Activated T-helper 2 cell treated with anti-CD3 and anti-CD28 coated beads, Interferon-gamma antibody, Interleukin-2, Interleukin-4, amounts not matched to agents 10 μg/mL and 5 μg/mL and 100 μg/mL, durations not matched to agents 14 hours and 24 hours and 36 hours (primary cell): Measurements from ENCODE around the gene RPSA. TPM values are rescaled to one million over a fixed set of nuclear protein-coding genes. Genes with fewer than 3 reads are reported as not detected.

ENCODE experiments used
- DNase-seq: peaks from one replicate; pipeline ENCODE4 v3.0.0; 2021; ENCODE audit warnings: low spot score
- H3K27ac Mint-ChIP-seq: one replicate; pipeline ENCODE4 v1.8.0; 2021; ENCODE audit warnings: mixed read lengths
- H3K27me3 Mint-ChIP-seq: one replicate; pipeline ENCODE4 v1.8.0; 2021; ENCODE audit warnings: low read depth, mixed read lengths
- H3K36me3 Mint-ChIP-seq: one replicate; pipeline ENCODE4 v1.8.0; 2021; ENCODE audit warnings: low read depth, mixed read lengths
- H3K4me1 Mint-ChIP-seq: one replicate; pipeline ENCODE4 v1.8.0; 2021; ENCODE audit warnings: low read depth, mixed read lengths
- H3K4me3 Mint-ChIP-seq: one replicate; pipeline ENCODE4 v1.8.0; 2021; ENCODE audit warnings: low read depth, mild to moderate bottlenecking, moderate library complexity, mixed read lengths
- H3K9me3 Mint-ChIP-seq: one replicate; pipeline ENCODE4 v1.8.0; 2021; ENCODE audit warnings: mixed read lengths
- intact Hi-C: fragments of 100-400 bp; cut with micrococcal nuclease; formaldehyde crosslinking; loops from one replicate; pipeline ENCODE4 v1.15.1; 2023
- total RNA-seq: library from RNA; stranded (reverse); gene quantifications from 2 replicates; pipeline ENCODE4 v1.2.3, GENCODE V29; 2022

Gene RPSA
- total RNA-seq, 1 donor from 2014 or later = 2,053 TPM

DNA sequence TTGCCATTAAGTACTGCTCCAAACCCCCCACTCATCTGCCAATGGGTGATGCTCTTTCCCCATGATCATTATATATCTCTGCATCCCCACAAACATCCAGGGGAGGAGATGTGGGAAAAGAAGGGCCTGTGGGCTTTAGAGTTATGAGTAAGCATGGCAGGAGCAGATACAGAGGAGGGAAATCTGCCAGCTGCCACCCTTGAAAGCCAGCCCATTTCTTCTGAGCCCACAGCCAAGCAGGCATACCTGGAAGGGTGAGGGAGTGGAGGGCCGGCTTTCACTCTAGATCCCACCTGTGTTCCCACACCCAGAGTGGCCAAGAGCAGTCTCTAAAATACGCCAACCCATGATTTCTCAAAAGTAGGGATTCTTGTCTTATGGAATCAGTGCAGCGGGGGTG, 25.1 kb upstream of the RPSA start:
- intact Hi-C loops = loop anchor here (5.0 to 10.0 kb wide), 2 partner anchors 199 to 327 kb away; partner anchors contain the start of genes SCN11A and WDR48
- DNase-seq = no peak
- Mint-ChIP-seq H3K4me1 (peaks cover 30% of the 10 kb centered on the region), H3K4me3 (peak overlapping the region; percentile 41), H3K9me3 (no peaks in the 10 kb centered on the region), H3K27ac (peak overlapping the region; percentile 34), H3K27me3 (no peaks in the 10 kb centered on the region), H3K36me3 (peaks cover 16% of the 10 kb centered on the region)

DNA sequence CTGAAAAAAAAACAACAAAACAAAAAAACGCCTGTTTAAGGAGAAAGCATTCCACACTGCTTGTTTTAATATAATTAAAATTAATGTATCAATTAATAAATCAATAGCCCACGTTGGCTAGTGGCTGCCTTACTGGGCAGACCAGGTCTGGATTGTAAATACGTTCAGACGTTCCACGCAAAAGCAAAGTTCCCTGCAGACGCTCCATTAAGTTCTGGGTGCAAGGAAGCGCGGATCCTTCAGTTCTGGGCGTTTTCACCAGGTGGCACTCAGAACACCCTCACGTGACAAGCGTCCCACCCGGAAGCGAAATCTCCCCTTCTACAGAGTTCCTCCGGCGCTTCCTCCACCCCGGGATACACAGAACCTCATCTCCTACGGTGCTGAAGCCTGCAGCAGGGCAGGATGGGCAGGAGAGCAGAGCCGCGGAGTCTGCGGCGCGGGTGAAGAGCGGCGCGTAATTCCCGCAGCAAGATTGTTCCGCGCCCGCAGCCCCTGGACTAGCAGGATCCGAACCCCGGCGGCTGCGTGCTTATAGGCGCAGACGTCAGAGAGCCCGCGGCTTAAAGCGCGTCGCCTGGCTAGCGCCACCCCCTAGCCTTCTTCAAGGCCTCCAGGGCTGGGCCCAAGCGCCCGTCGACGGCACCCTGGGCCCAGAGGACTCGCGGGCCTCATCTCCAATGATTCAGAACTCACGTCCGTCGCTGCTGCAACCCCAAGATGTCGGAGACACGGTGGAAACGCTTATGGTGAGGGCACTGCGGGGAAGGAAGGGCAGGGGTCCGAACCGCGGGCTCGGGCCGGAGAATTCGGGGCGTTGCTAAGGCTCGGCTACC, 23.3 kb upstream of the RPSA start, which contains the start of gene SLC25A38:
Gene SLC25A38, plus strand, starts transcription at position 326 of the 836 bp plus-strand sequence. Its CDS starts 355 bp downstream, at position 681.
- H3K36me3 Mint-ChIP-seq = peaks cover 17% of the 10 kb centered on the region
- peak within 1 kb of the TSS; percentile 99 for H3K27ac Mint-ChIP-seq
- peak within 1 kb of the TSS; percentile 98 for H3K4me3 Mint-ChIP-seq
- no peaks in the 10 kb centered on the region for H3K9me3 Mint-ChIP-seq
- H3K27me3 Mint-ChIP-seq = no peaks in the 10 kb centered on the region
- H3K4me1 Mint-ChIP-seq = peaks cover 34% of the 10 kb centered on the region
- intact Hi-C loops = loop anchor here (1.0 to 10.0 kb wide), 5 partner anchors 22 to 328 kb away; partner anchors contain the start of genes RPSA, SCN11A and WDR48
- peak; percentile 79 for DNase-seq

DNA sequence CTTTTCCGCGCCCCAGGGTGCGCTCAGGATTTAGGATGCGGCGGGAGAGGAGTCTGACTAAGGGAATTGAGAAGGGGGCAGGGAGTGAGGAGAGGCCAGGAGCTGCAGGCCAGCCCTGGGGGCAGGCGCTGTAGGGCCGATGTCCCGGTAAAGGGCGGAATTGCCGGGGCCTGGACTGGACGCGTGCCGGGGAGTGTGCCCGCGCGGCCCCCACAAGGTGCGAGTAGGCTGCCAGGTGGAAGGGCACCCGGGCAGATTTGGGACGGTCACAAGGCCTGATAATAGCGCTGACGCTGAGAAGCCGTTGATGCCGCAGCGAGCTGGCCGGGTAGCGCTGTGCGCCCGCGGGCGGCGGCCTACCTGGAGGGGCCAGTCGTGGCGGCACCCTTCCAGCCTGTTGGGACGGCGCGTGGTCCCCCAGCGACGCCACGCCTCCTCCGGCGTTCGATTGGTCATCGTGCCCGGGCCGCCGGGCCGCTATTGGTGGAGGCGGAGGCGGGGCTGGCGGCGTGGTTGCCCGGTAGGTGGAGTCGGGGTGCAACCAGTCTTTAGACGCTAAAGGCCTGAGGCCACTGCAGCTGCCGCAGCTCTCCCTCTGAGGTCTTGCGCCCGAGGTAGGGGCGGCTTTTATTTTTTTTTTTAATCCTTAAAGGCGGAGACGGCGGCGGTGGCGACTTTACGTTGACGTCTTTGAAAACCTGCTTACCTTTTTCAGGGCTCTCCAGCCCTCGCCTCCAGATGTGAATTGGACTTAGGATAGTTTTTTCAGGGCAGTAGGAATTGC, 22.4 kb upstream of the RPSA start:
- peak; percentile 96 for DNase-seq
- Mint-ChIP-seq H3K36me3 (peaks cover 22% of the 10 kb centered on the region), H3K4me1 (peaks cover 42% of the 10 kb centered on the region), H3K27ac (peak overlapping the region; percentile 99), H3K9me3 (no peaks in the 10 kb centered on the region), H3K4me3 (peak overlapping the region; percentile 98), H3K27me3 (no peaks in the 10 kb centered on the region)
- intact Hi-C loops = loop anchor here (1.0 to 10.0 kb wide), 5 partner anchors 22 to 329 kb away; partner anchors contain the start of genes RPSA, SCN11A and WDR48

DNA sequence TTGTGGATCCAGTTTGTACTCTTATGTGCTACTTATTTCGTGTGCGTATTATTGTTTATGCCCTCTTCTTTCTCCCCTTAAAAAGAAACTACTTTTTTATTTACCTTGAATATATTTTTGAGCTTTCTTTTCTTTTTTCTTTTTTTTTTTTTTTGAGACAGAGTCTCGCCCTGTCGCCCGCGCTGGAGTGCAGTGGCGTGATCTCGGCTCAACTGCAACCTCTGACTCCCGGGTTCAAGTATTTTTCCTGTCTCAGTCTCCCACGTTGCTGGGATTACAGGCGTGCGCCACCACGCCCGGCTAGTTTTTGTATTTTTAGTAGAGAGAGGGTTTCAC, 21.9 kb upstream of the RPSA start:
- no peak for DNase-seq
- no peaks in the 10 kb centered on the region for H3K27me3 Mint-ChIP-seq
- peak overlapping the region; percentile 19 for H3K27ac Mint-ChIP-seq
- H3K4me3 Mint-ChIP-seq = peak overlapping the region; percentile 98
- intact Hi-C loops = loop anchor here (5.0 to 10.0 kb wide), 2 partner anchors 202 to 330 kb away; partner anchors contain the start of genes SCN11A and WDR48
- H3K9me3 Mint-ChIP-seq = no peaks in the 10 kb centered on the region
- H3K4me1 Mint-ChIP-seq = peaks cover 47% of the 10 kb centered on the region
- peaks cover 27% of the 10 kb centered on the region for H3K36me3 Mint-ChIP-seq

DNA sequence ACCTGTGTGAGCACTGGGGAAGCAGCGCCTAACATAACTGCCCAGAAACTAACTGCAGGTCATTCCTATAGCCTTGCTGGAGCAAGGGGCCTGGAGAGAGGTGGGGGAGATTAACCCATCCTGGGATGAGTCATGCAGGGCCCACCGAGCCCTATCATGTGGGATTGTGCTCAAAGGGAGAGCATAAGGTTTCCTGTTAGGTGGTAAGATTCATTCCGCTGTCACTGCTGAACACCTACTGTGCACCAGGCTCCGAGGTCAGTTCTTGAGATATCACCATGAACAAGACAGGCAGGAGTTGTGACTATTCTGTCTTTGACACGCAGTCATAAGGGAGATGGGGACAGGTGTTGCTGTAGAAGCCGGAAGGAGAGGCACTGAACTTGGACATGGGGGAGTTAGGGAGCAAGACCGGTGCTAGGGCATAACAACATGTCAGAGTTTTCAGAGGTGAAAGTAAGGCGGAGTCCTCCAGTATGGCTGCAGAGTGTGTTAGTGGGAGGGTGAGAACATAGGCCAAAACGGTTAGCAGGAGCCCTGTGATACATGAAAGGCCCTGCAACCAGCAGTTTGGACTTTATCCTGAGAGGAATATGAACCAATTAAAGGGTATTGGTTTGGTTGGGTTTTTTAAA, 20.9 kb upstream of the RPSA start:
- Mint-ChIP-seq H3K27me3 (no peaks in the 10 kb centered on the region), H3K27ac (no peak overlapping the region), H3K9me3 (no peaks in the 10 kb centered on the region), H3K4me3 (peak overlapping the region; percentile 98), H3K4me1 (peaks cover 51% of the 10 kb centered on the region), H3K36me3 (peaks cover 34% of the 10 kb centered on the region)
- intact Hi-C loops = loop anchor here (10.0 kb wide), 1 partner anchor 331 kb away; the partner anchor contains the start of genes SCN11A and WDR48
- no peak for DNase-seq

DNA sequence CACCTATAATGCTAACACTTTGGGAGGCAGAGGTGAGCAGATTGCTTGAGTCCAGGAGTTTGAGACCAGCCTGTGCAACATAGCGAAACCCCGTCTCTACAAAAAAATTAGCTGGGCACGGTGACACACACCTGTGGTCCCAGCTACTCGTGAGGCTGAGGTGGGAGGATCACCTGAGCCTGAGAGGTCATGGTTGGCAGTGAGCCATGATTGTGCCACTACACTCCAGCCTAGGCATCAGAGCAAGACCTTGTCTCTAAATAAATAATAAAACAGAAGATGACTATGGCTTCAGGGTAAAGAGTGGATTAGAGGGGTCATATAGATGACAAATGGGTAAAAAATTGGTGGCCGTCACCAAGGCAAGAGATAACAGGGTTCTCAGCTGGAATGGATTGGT, 20.2 kb upstream of the RPSA start:
- no peak overlapping the region for H3K4me3 Mint-ChIP-seq
- peaks cover 42% of the 10 kb centered on the region for H3K36me3 Mint-ChIP-seq
- intact Hi-C loops = loop anchor here (10.0 kb wide), 1 partner anchor 332 kb away; the partner anchor contains the start of genes SCN11A and WDR48
- H3K27me3 Mint-ChIP-seq = no peaks in the 10 kb centered on the region
- H3K27ac Mint-ChIP-seq = peak overlapping the region; percentile 8
- no peaks in the 10 kb centered on the region for H3K9me3 Mint-ChIP-seq
- H3K4me1 Mint-ChIP-seq = peaks cover 51% of the 10 kb centered on the region
- DNase-seq = no peak

DNA sequence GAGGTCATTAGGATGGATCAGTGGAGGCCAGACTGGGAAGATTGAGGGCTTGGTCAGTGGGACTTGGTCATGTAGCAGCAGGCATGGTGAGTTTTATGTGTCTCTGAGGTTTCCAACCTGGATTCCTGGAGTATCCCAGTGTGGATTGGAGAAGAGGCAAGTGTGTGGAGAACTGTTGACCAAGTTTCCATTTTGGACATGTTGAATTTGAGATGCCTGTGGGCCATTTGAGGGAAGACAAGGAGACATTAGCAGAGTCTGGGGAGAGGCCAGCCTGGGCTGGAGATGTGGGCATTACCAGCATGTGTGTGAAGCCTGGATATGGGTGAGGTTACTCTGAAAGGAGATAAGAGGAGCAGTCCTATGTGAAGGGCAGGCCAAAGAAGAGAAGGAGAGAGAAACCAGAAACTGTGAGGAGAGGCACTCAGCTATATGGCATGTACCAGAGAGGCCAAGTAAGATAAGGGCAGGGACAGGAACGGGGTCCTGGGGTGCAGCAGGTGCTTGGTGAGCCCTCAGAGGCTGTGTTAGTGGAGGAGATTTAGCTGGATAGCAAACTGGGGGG, 19.0 kb upstream of the RPSA start:
- Mint-ChIP-seq H3K9me3 (no peaks in the 10 kb centered on the region), H3K4me1 (peaks cover 48% of the 10 kb centered on the region), H3K27ac (peak overlapping the region; percentile 10), H3K36me3 (peaks cover 52% of the 10 kb centered on the region), H3K4me3 (no peak overlapping the region), H3K27me3 (no peaks in the 10 kb centered on the region)
- no peak for DNase-seq
- intact Hi-C loops = loop anchor here (10.0 kb wide), 1 partner anchor 333 kb away; the partner anchor contains the start of genes SCN11A and WDR48

DNA sequence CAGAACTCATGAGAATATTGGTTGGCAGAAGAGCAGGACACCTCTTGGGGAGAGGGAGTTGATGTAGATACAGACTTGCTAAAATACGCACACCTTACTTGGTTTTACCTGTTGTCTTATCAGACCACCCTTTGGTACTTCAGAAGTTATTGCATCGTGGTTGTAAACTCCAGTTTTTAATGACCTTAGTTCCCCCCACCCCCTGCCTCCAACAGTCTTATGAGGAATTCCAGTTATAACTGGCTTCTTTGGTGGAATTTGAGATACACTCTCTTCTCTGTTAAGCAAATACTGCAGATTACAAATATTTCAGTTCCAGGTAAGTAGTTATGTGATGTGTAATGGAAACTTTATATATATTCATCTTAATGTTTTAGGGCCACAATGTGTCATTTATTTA, 18.4 kb upstream of the RPSA start:
- H3K27me3 Mint-ChIP-seq = no peaks in the 10 kb centered on the region
- H3K4me1 Mint-ChIP-seq = peaks cover 48% of the 10 kb centered on the region
- no peak for DNase-seq
- H3K4me3 Mint-ChIP-seq = no peak overlapping the region
- no peaks in the 10 kb centered on the region for H3K9me3 Mint-ChIP-seq
- peak overlapping the region; percentile 10 for H3K27ac Mint-ChIP-seq
- peaks cover 59% of the 10 kb centered on the region for H3K36me3 Mint-ChIP-seq
- intact Hi-C loops = loop anchor here (10.0 kb wide), 1 partner anchor 333 kb away; the partner anchor contains the start of genes SCN11A and WDR48

DNA sequence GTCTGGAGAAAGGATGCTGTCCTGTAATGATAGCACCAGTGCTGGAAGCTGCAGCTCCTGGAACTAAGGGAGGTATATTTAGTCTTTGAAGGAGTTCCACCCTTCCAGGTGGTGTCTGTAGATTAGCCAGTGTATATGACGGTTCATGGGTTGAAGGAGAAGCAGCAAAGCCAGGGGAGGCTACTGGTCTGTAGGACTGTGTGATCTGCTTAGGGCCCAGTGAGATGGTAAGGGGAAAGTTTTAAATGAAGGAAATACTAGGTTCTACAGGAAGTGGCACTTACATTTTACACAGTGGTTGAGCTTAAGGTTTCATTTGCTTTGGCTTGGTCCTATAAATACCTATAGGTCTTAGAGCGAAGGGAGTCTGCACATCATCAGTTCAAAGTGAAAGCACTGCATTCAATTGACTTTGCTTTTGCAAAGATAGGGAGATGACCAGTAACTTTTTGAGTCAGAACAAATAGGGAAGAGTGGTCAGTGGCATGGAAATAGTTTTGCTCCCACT, 17.7 kb upstream of the RPSA start:
- intact Hi-C loops = loop anchor here (10.0 kb wide), 1 partner anchor 334 kb away; the partner anchor contains the start of genes SCN11A and WDR48

DNA sequence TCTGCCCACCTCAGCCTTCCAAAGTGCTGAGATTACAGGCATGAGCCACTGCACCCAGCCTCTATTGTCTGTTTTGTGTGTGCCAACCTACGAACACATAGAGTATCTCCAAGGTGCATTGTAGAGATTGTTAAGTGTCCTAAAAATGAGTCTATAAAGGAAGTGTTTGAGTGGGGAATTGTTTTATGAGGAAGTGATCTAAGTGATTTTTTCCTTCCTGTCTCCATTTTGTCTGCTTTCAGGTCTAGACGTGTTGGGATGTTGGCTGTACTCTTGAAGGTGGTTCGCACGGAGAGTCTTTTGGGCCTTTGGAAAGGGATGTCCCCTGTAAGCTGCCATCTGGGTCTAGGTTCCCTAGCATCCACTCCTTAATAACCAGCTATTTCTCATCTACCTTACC, 16.3 kb upstream of the RPSA start:
- no peak for DNase-seq
- Mint-ChIP-seq H3K4me3 (no peak overlapping the region), H3K27ac (peak overlapping the region; percentile 21), H3K4me1 (peaks cover 43% of the 10 kb centered on the region), H3K36me3 (peaks cover 74% of the 10 kb centered on the region), H3K27me3 (no peaks in the 10 kb centered on the region), H3K9me3 (no peaks in the 10 kb centered on the region)
- intact Hi-C loops = no loop called here

More for the DNA sequence above, 17.7 kb upstream of the RPSA start:
- no peak for DNase-seq
- Mint-ChIP-seq H3K9me3 (no peaks in the 10 kb centered on the region), H3K36me3 (peaks cover 65% of the 10 kb centered on the region), H3K27me3 (no peaks in the 10 kb centered on the region), H3K27ac (peak overlapping the region; percentile 86), H3K4me1 (peaks cover 48% of the 10 kb centered on the region), H3K4me3 (peak overlapping the region; percentile 48)

DNA sequence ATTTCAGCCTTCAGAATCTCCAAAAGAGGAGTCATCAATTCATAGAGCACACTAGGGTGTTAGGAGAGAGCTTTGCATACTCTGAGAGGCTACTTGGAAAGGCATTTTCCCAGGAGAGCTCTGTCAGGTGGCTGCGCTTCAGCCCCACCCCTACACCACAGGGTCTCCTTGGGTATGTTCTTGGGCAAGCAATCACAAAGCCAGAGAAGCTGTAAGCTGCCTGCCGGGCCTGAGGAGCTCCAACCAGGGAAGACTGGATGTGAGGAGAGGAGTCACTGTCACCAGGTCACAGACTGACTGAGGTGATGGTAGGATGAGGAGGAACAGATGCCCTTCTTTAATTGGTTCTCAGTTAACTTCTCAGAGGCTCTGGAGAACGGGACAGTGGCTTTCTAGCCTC, 9.8 kb upstream of the RPSA start:
- H3K27ac Mint-ChIP-seq = no peak overlapping the region
- no peak for DNase-seq
- no peak overlapping the region for H3K4me3 Mint-ChIP-seq
- H3K9me3 Mint-ChIP-seq = no peaks in the 10 kb centered on the region
- H3K27me3 Mint-ChIP-seq = no peaks in the 10 kb centered on the region
- intact Hi-C loops = no loop called here
- H3K36me3 Mint-ChIP-seq = peaks cover 90% of the 10 kb centered on the region
- peaks cover 3% of the 10 kb centered on the region for H3K4me1 Mint-ChIP-seq

DNA sequence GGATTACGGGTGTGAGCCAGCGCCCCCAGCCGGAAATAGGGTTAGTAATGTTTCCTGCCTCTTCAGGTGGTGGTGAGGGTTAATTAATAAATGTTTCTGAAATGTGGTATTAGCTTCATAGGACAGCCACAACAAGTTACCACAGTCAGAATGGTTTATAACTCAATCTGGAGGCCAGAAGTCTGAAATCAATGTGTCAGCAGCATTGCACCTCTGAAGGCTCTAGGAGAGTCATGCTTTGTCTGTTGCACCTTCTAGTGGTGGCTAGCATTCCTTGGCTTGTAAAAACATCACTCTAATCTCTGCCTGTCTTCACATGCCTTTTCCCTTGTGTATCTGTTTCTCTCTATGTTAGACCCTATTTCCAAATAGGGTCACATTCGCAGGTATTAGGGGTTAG, 7.8 kb upstream of the RPSA start:
- Mint-ChIP-seq H3K9me3 (no peaks in the 10 kb centered on the region), H3K36me3 (peaks cover 78% of the 10 kb centered on the region), H3K27ac (no peak overlapping the region), H3K4me3 (no peak overlapping the region), H3K27me3 (no peaks in the 10 kb centered on the region), H3K4me1 (peaks cover 5% of the 10 kb centered on the region)
- intact Hi-C loops = no loop called here
- no peak for DNase-seq
